Parathyroid adenoma (tissue), 2 donors: ENCODE measurements around the gene RAB3IL1.

Experiments
- H2AFZ ChIP-seq: fragments of 300-600 bp; sonication (generic); one replicate; pipeline ENCODE4 v1.7.0; 2017; ENCODE audit warnings: antibody characterized with exemption, mild to moderate bottlenecking
- H3K27ac ChIP-seq: fragments of 300-600 bp; sonication (generic); one replicate; pipeline ENCODE4 v1.7.0; 2017
- H3K27me3 ChIP-seq: fragments of 300-600 bp; sonication (generic); one replicate; pipeline ENCODE4 v1.7.0; 2017; ENCODE audit warnings: low read length; ENCODE audit not compliant: control insufficient read depth, insufficient read depth
- H3K36me3 ChIP-seq: fragments of 300-600 bp; sonication (generic); one replicate; pipeline ENCODE4 v1.7.0; 2017; ENCODE audit warnings: low read length; ENCODE audit not compliant: control insufficient read depth, insufficient read depth
- H3K4me1 ChIP-seq: fragments of 300-600 bp; sonication (generic); one replicate; pipeline ENCODE4 v1.7.0; 2017; ENCODE audit warnings: control low read depth
- H3K4me2 ChIP-seq: fragments of 300-600 bp; sonication (generic); one replicate; pipeline ENCODE4 v1.7.0; 2017; ENCODE audit warnings: low read length
- H3K4me3 ChIP-seq: fragments of 300-600 bp; sonication (generic); one replicate; pipeline ENCODE4 v1.7.0; 2017; ENCODE audit warnings: low read depth, low read length
- H3K79me2 ChIP-seq: fragments of 300-600 bp; sonication (generic); one replicate; pipeline ENCODE4 v1.7.0; 2017; ENCODE audit warnings: control low read depth
- H3K9ac ChIP-seq: fragments of 300-600 bp; sonication (generic); one replicate; pipeline ENCODE4 v1.7.0; 2017; ENCODE audit warnings: mild to moderate bottlenecking
- H3K9me3 ChIP-seq: fragments of 300-600 bp; sonication (generic); one replicate; pipeline ENCODE4 v1.7.0; 2017; ENCODE audit warnings: low read length; ENCODE audit not compliant: control insufficient read depth
- CTCF ChIP-seq: fragments of 300-600 bp; sonication (generic); IDR thresholded peaks from one replicate; pipeline ENCODE4 v1.7.0; 2017; ENCODE audit warnings: antibody characterized with exemption, mild to moderate bottlenecking
- donor health status: primary hyperparathyroidism.

The RAB3IL1 gene

GRCh38 chr11:61948505-61948904 is 31.1 kb upstream of the RAB3IL1 start:
- Histone ChIP-seq H3K36me3 (no peaks in the 10 kb centered on the region), H3K4me2 (no peak overlapping the region), H3K27me3 (no peaks in the 10 kb centered on the region), H3K79me2 (no peaks in the 10 kb centered on the region), H2AFZ (no peak overlapping the region), H3K4me3 (no peak overlapping the region), H3K4me1 (no peaks in the 10 kb centered on the region), H3K9me3 (no peaks in the 10 kb centered on the region), H3K9ac (no peak overlapping the region), H3K27ac (no peak overlapping the region)
- no peak for TF ChIP-seq CTCF

GRCh38 chr11:61947486-61948210 is 30.3 kb upstream of the RAB3IL1 start:
- peak; percentile 87 for TF ChIP-seq CTCF
- Histone ChIP-seq H2AFZ (peak overlapping the region; percentile 16), H3K79me2 (no peaks in the 10 kb centered on the region), H3K4me1 (no peaks in the 10 kb centered on the region), H3K9ac (no peak overlapping the region), H3K27me3 (no peaks in the 10 kb centered on the region), H3K27ac (no peak overlapping the region), H3K4me2 (no peak overlapping the region), H3K4me3 (no peak overlapping the region), H3K9me3 (no peaks in the 10 kb centered on the region), H3K36me3 (no peaks in the 10 kb centered on the region)

GRCh38 chr11:61946894-61947293 is 29.5 kb upstream of the RAB3IL1 start:
- H3K4me2 ChIP-seq: no peak overlapping the region
- no peak overlapping the region for H3K9ac ChIP-seq
- no peak overlapping the region for H2AFZ ChIP-seq
- no peaks in the 10 kb centered on the region for H3K27me3 ChIP-seq
- no peak overlapping the region for H3K4me3 ChIP-seq
- TF ChIP-seq CTCF: no peak
- no peaks in the 10 kb centered on the region for H3K36me3 ChIP-seq
- H3K4me1 ChIP-seq: no peaks in the 10 kb centered on the region
- H3K79me2 ChIP-seq: no peaks in the 10 kb centered on the region
- no peak overlapping the region for H3K27ac ChIP-seq
- no peaks in the 10 kb centered on the region for H3K9me3 ChIP-seq

GRCh38 chr11:61945191-61945590 is 27.8 kb upstream of the RAB3IL1 start:
- Histone ChIP-seq H2AFZ (no peak overlapping the region), H3K79me2 (no peaks in the 10 kb centered on the region), H3K27ac (no peak overlapping the region), H3K27me3 (no peaks in the 10 kb centered on the region), H3K9ac (no peak overlapping the region), H3K9me3 (no peaks in the 10 kb centered on the region), H3K4me2 (no peak overlapping the region), H3K4me3 (no peak overlapping the region), H3K36me3 (no peaks in the 10 kb centered on the region), H3K4me1 (no peaks in the 10 kb centered on the region)
- no peak for TF ChIP-seq CTCF

- Histone ChIP-seq H3K4me3 (no peak overlapping the region), H3K9me3 (no peaks in the 10 kb centered on the region), H3K36me3 (no peaks in the 10 kb centered on the region), H3K79me2 (no peaks in the 10 kb centered on the region), H3K9ac (no peak overlapping the region), H3K4me1 (no peaks in the 10 kb centered on the region), H2AFZ (no peak overlapping the region), H3K4me2 (no peak overlapping the region), H3K27ac (no peak overlapping the region), H3K27me3 (no peaks in the 10 kb centered on the region)
- no peak for TF ChIP-seq CTCF
These were observed 23.1 kb upstream of the RAB3IL1 start for GRCh38 chr11:61940466-61940865.
